ENCODE results near the gene GALP.

DNA sequence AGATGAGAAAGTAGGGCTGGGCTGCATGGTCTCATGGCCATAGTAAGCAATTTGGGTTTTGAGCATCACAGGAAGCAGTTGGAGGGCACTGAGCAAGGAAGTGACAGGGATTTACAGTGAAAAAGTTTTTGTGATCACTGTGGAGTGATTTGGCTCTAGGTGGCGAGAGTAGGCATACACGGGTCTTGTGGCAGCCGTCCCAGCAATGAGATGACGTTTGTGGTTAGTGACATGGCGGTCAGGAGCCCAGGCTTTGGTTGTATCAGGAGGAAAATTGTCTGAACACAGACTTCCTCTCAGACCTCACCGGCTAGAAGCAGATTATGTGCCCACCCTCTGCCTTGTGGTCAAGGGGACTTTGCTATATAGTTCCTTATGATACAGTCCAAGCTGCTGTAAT lies 31.4 kb upstream of the GALP start:
- TF ChIP-seq, protein P1, sequence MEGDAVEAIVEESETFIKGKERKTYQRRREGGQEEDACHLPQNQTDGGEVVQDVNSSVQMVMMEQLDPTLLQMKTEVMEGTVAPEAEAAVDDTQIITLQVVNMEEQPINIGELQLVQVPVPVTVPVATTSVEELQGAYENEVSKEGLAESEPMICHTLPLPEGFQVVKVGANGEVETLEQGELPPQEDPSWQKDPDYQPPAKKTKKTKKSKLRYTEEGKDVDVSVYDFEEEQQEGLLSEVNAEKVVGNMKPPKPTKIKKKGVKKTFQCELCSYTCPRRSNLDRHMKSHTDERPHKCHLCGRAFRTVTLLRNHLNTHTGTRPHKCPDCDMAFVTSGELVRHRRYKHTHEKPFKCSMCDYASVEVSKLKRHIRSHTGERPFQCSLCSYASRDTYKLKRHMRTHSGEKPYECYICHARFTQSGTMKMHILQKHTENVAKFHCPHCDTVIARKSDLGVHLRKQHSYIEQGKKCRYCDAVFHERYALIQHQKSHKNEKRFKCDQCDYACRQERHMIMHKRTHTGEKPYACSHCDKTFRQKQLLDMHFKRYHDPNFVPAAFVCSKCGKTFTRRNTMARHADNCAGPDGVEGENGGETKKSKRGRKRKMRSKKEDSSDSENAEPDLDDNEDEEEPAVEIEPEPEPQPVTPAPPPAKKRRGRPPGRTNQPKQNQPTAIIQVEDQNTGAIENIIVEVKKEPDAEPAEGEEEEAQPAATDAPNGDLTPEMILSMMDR (IDR thresholded peaks at IDR 0.05) = no peak
- no peak for TF ChIP-seq POLR2A (IDR thresholded peaks at IDR 0.05)
- TF ChIP-seq POLR2AphosphoS5 (IDR thresholded peaks at IDR 0.05) = no peak
